ENCODE results near the gene SYT12. TPM values are rescaled to one million over a fixed set of nuclear protein-coding genes. Genes with fewer than 3 reads are reported as not detected.

The SYT12 gene
- total RNA-seq, 1 experiment from 2014 or later = 3.1 TPM

- no peaks in the 10 kb centered on the region for H3K9me3 ChIP-seq (ENCODE audit: low read depth, low read length, poor library complexity, severe bottlenecking)
Observed at GRCh38 chr11:67059671-67060070, 36.7 kb downstream of the SYT12 start.

GRCh38 chr11:67060111-67060522 lies 37.2 kb downstream of the SYT12 start:
- no TSS peak for BruUV-seq (replicated peaks)
- no peaks in the 10 kb centered on the region for H3K9me3 ChIP-seq (ENCODE audit: low read depth, low read length, poor library complexity, severe bottlenecking)
- DNase-seq (ENCODE audit: low spot score) = no peak
- no peaks in the 10 kb centered on the region for H3K36me3 ChIP-seq (ENCODE audit: insufficient read depth, low read length, poor library complexity, severe bottlenecking)
- ChIA-PET CTCF (no interaction called here), POLR2A (ENCODE audit: low non-redundant PET) (no interaction called here)
- H3K27ac ChIP-seq (ENCODE audit: low read depth, low read length, poor library complexity, severe bottlenecking) = no peak overlapping the region
- no peak overlapping the region for H3K4me3 ChIP-seq (ENCODE audit: low read depth, low read length, poor library complexity, severe bottlenecking)
- peaks cover 7% of the 10 kb centered on the region for H3K4me1 ChIP-seq (ENCODE audit: insufficient read depth, low read length, poor library complexity, severe bottlenecking)
- no peaks in the 10 kb centered on the region for H3K27me3 ChIP-seq (replicated peaks; ENCODE audit: insufficient read depth, low read depth, low read length, poor library complexity)
- intact Hi-C loops (cut with micrococcal nuclease; ENCODE audit: unreplicated experiment) = no loop called here
- TF ChIP-seq, protein P1, sequence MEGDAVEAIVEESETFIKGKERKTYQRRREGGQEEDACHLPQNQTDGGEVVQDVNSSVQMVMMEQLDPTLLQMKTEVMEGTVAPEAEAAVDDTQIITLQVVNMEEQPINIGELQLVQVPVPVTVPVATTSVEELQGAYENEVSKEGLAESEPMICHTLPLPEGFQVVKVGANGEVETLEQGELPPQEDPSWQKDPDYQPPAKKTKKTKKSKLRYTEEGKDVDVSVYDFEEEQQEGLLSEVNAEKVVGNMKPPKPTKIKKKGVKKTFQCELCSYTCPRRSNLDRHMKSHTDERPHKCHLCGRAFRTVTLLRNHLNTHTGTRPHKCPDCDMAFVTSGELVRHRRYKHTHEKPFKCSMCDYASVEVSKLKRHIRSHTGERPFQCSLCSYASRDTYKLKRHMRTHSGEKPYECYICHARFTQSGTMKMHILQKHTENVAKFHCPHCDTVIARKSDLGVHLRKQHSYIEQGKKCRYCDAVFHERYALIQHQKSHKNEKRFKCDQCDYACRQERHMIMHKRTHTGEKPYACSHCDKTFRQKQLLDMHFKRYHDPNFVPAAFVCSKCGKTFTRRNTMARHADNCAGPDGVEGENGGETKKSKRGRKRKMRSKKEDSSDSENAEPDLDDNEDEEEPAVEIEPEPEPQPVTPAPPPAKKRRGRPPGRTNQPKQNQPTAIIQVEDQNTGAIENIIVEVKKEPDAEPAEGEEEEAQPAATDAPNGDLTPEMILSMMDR (conservative IDR thresholded peaks at IDR 0.05; ENCODE audit: low read depth, low read length) = no peak
- no peak for TF ChIP-seq EZH2 (IDR thresholded peaks at IDR 0.05; ENCODE audit: borderline replicate concordance, low read depth, low read length, poor library complexity, severe bottlenecking)

More at GRCh38 chr11:67059671-67060070, 36.7 kb downstream of the SYT12 start:
- no peaks in the 10 kb centered on the region for H3K27me3 ChIP-seq (replicated peaks; ENCODE audit: insufficient read depth, low read depth, low read length, poor library complexity)
- BruUV-seq (replicated peaks) = no TSS peak
- H3K4me1 ChIP-seq (ENCODE audit: insufficient read depth, low read length, poor library complexity, severe bottlenecking) = peaks cover 11% of the 10 kb centered on the region
- no peak overlapping the region for H3K27ac ChIP-seq (ENCODE audit: low read depth, low read length, poor library complexity, severe bottlenecking)
- no peak for TF ChIP-seq EZH2 (IDR thresholded peaks at IDR 0.05; ENCODE audit: borderline replicate concordance, low read depth, low read length, poor library complexity, severe bottlenecking)
- TF ChIP-seq, protein P1 (conservative IDR thresholded peaks at IDR 0.05; ENCODE audit: low read depth, low read length) = no peak
- DNase-seq (ENCODE audit: low spot score) = no peak
- POLR2A ChIA-PET (ENCODE audit: low non-redundant PET) = no interaction called here
- intact Hi-C loops (cut with micrococcal nuclease; ENCODE audit: unreplicated experiment) = loop anchor here (10.0 kb wide), 3 partner anchors 195 to 325 kb away; no protein-coding TSS in a partner anchor
- H3K4me3 ChIP-seq (ENCODE audit: low read depth, low read length, poor library complexity, severe bottlenecking) = no peak overlapping the region
- no peaks in the 10 kb centered on the region for H3K36me3 ChIP-seq (ENCODE audit: insufficient read depth, low read length, poor library complexity, severe bottlenecking)
- CTCF ChIA-PET = interaction anchor here (0.6 kb wide), 1 partner anchor 38 kb away, joined by 3 read pairs; no protein-coding TSS in a partner anchor

GRCh38 chr11:67062526-67063373 lies 39.8 kb downstream of the SYT12 start:
- BruUV-seq (replicated peaks) = no TSS peak
- POLR2A ChIA-PET (ENCODE audit: low non-redundant PET) = interaction anchor here (0.5 kb wide), 1 partner anchor 403 kb away, joined by 7 read pairs; no protein-coding TSS in a partner anchor

More at GRCh38 chr11:67062526-67063373, 39.8 kb downstream of the SYT12 start:
- CTCF ChIA-PET = no interaction called here
- Histone ChIP-seq H3K4me3 (ENCODE audit: low read depth, low read length, poor library complexity, severe bottlenecking) (no peak overlapping the region), H3K36me3 (ENCODE audit: insufficient read depth, low read length, poor library complexity, severe bottlenecking) (no peaks in the 10 kb centered on the region), H3K9me3 (ENCODE audit: low read depth, low read length, poor library complexity, severe bottlenecking) (no peaks in the 10 kb centered on the region), H3K27me3 (replicated peaks; ENCODE audit: insufficient read depth, low read depth, low read length, poor library complexity) (no peaks in the 10 kb centered on the region), H3K27ac (ENCODE audit: low read depth, low read length, poor library complexity, severe bottlenecking) (no peak overlapping the region), H3K4me1 (ENCODE audit: insufficient read depth, low read length, poor library complexity, severe bottlenecking) (no peaks in the 10 kb centered on the region)
- no peak for DNase-seq (ENCODE audit: low spot score)
- intact Hi-C loops (cut with micrococcal nuclease; ENCODE audit: unreplicated experiment) = no loop called here
- TF ChIP-seq EZH2 (IDR thresholded peaks at IDR 0.05; ENCODE audit: borderline replicate concordance, low read depth, low read length, poor library complexity, severe bottlenecking) = no peak
- TF ChIP-seq, protein P1 (conservative IDR thresholded peaks at IDR 0.05; ENCODE audit: low read depth, low read length) = no peak
